Spleen (tissue), 7 donors: ENCODE measurements around the gene PCNX4.

Experiments used
- CTCF ChIP-seq, 11 experiments: fragments of 200-600 bp in 7 of 11; fragments of 450-650 bp in 4 of 11; sonication (generic) in 4 of 11; IDR thresholded peaks in 8 of 11; conservative IDR thresholded peaks in 3 of 11; 1 replicate in 7 of 11; 2 replicates in 4 of 11; pipeline versions ENCODE4 v1.4.0 to v1.8.0; 2016 to 2021; ENCODE audit warnings: antibody characterized with exemption in 11 of 11, inconsistent platforms in 4 of 11, mild to moderate bottlenecking in 1 of 11
- POLR2AphosphoS5 ChIP-seq, 3 donors: sonication (generic); formaldehyde crosslinking; IDR thresholded peaks; one replicate each; pipeline ENCODE4 v1.5.1; 2017; ENCODE audit warnings: antibody characterized with exemption in 3 of 3
- donor health status: DM: no; HTN: no; CAD: no; lungs with moderate emphysema.
- donor health status: DM: no; HTN: no; CAD: no.
- donor health status: DM: no; HTN: no; CAD: no.

- TF ChIP-seq POLR2AphosphoS5 (IDR thresholded peaks at IDR 0.05) (no peak), CTCF (IDR thresholded peaks at IDR 0.05 in 8 of 11, conservative IDR thresholded peaks at IDR 0.05 in 3 of 11) (no peak)
These were observed 96.4 kb downstream of the PCNX4 start for GRCh38 chr14:60188115-60188514.
